ENCODE measurements around the gene ADRM1. TPM values are rescaled to one million over a fixed set of nuclear protein-coding genes. Genes with fewer than 3 reads are reported as not detected.

Gene ADRM1
- total and polyA plus RNA-seq, 2 donors from 2014 or later = 64.4 to 79.4 TPM

DNA sequence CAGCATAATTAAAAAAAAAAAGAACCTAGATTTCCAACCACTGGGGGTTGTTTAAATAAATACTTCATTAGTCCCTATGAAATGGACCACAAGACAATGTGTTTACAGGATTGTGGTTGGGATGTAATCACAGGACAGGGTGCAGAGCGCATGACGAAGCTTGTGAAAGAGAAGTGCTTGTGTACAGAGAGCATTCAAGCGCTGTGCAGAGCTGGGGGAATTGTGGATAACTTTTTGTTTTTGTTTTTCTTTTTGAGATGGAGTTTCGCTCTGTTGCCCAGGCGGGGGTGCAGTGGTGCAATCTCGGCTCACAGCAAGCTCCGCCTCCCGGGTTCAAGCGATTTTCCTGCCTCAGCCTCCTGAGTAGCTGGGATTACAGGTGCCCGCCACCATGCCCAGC is 42.0 kb downstream of the ADRM1 start:
- Histone ChIP-seq H3K9me3 (ENCODE audit: control insufficient read depth in 2 of 3, insufficient read depth in 1 of 3, low read length in 3 of 3) (no peaks in the 10 kb centered on the region), H3K36me3 (ENCODE audit: control insufficient read depth in 2 of 3, insufficient read depth in 3 of 3, low read length in 3 of 3) (peaks cover 0 to 29% (median 6%) of the 10 kb centered on the region in 3 donors), H3K4me1 (ENCODE audit: control insufficient read depth in 2 of 3, insufficient read depth in 2 of 3, low read depth in 1 of 3, low read length in 3 of 3) (no peaks in the 10 kb centered on the region), H3K9ac (ENCODE audit: low read length in 3 of 3) (no peak overlapping the region), H3K4me3 (ENCODE audit: low read length in 3 of 3) (no peak overlapping the region), H3K27ac (ENCODE audit: low read depth in 2 of 2, low read length in 2 of 2) (no peak overlapping the region), H3K27me3 (ENCODE audit: control insufficient read depth, insufficient read depth, low read length) (no peaks in the 10 kb centered on the region)
- no peak for FAIRE-seq
- DNase-seq = no peak
- intact Hi-C loops (cut with DNase I) = no loop called here
- TF ChIP-seq CTCF (IDR thresholded peaks at IDR 0.05; ENCODE audit: borderline replicate concordance, extremely low read depth, insufficient read depth) = no peak

GRCh38 chr20:62345681-62346370 is 43.0 kb downstream of the ADRM1 start:
- Histone ChIP-seq H3K27me3 (ENCODE audit: control insufficient read depth, insufficient read depth, low read length) (no peaks in the 10 kb centered on the region), H3K36me3 (ENCODE audit: control insufficient read depth in 2 of 3, insufficient read depth in 3 of 3, low read length in 3 of 3) (peaks cover 0 to 29% (median 0%) of the 10 kb centered on the region in 3 donors), H3K9me3 (ENCODE audit: control insufficient read depth in 2 of 3, insufficient read depth in 1 of 3, low read length in 3 of 3) (no peaks in the 10 kb centered on the region), H3K4me1 (ENCODE audit: control insufficient read depth in 2 of 3, insufficient read depth in 2 of 3, low read depth in 1 of 3, low read length in 3 of 3) (peaks cover 0 to 1% (median 0%) of the 10 kb centered on the region in 3 donors), H3K9ac (ENCODE audit: low read length in 3 of 3) (no peak overlapping the region), H3K4me3 (ENCODE audit: low read length in 3 of 3) (no peak overlapping the region), H3K27ac (ENCODE audit: low read depth in 2 of 2, low read length in 2 of 2) (no peak overlapping the region)
- DNase-seq = peak in 1 of 5 donors; percentile 63
- no peak for TF ChIP-seq CTCF (IDR thresholded peaks at IDR 0.05; ENCODE audit: borderline replicate concordance, extremely low read depth, insufficient read depth)
- no peak for FAIRE-seq
- intact Hi-C loops (cut with DNase I) = no loop called here

GRCh38 chr20:62346398-62347150 is 43.8 kb downstream of the ADRM1 start:
- no peak for TF ChIP-seq CTCF (IDR thresholded peaks at IDR 0.05; ENCODE audit: borderline replicate concordance, extremely low read depth, insufficient read depth)
- Histone ChIP-seq H3K9ac (ENCODE audit: low read length in 3 of 3) (no peak overlapping the region), H3K4me3 (ENCODE audit: low read length in 3 of 3) (no peak overlapping the region), H3K36me3 (ENCODE audit: control insufficient read depth in 2 of 3, insufficient read depth in 3 of 3, low read length in 3 of 3) (peaks cover 0 to 28% (median 4%) of the 10 kb centered on the region in 3 donors), H3K27me3 (ENCODE audit: control insufficient read depth, insufficient read depth, low read length) (no peaks in the 10 kb centered on the region), H3K27ac (ENCODE audit: low read depth in 2 of 2, low read length in 2 of 2) (no peak overlapping the region), H3K9me3 (ENCODE audit: control insufficient read depth in 2 of 3, insufficient read depth in 1 of 3, low read length in 3 of 3) (no peaks in the 10 kb centered on the region), H3K4me1 (ENCODE audit: control insufficient read depth in 2 of 3, insufficient read depth in 2 of 3, low read depth in 1 of 3, low read length in 3 of 3) (peaks cover 0 to 2% (median 0%) of the 10 kb centered on the region in 3 donors)
- DNase-seq (peak in 1 of 5 donors; percentile 63), FAIRE-seq (no peak)
- intact Hi-C loops (cut with DNase I) = no loop called here

Data from kidney (tissue), 14 donors.